Prostate gland (tissue), 2 donors: ENCODE data around the gene KLK3. TPM values are rescaled to one million over a fixed set of nuclear protein-coding genes. Genes with fewer than 3 reads are reported as not detected.

Source experiments
- DNase-seq: peaks from one replicate; pipeline ENCODE4 v3.0.0-alpha.2; 2019; ENCODE audit warnings: low spot score
- H3K27ac ChIP-seq, 2 donors: fragments of 200-600 bp; sonication (generic); 2 replicates each; pipeline ENCODE4 v1.5.1; 2017 to 2019
- H3K27me3 ChIP-seq: fragments of 200-600 bp; sonication (generic); replicated peaks from 2 replicates; pipeline ENCODE4 v1.5.1; 2019; ENCODE audit not compliant: insufficient read depth
- H3K36me3 ChIP-seq, 2 donors: fragments of 200-600 bp; sonication (generic); 1 replicate in 1 of 2; 2 replicates in 1 of 2; pipeline versions ENCODE4 v1.5.1 to v1.8.1; 2017 to 2019
- H3K4me1 ChIP-seq: fragments of 200-600 bp; sonication (generic); replicated peaks from 2 replicates; pipeline ENCODE4 v1.5.1; 2019
- H3K4me3 ChIP-seq, 2 donors: fragments of 200-600 bp; sonication (generic); 2 replicates each; pipeline ENCODE4 v1.5.1; 2017 to 2019
- H3K9me3 ChIP-seq: fragments of 200-600 bp; sonication (generic); 2 replicates; pipeline ENCODE4 v1.5.1; 2017
- POLR2A ChIP-seq: fragments of 450-650 bp; IDR thresholded peaks from one replicate; pipeline ENCODE4 v1.6.1; 2016; ENCODE audit warnings: antibody characterized with exemption, mild to moderate bottlenecking
- POLR2AphosphoS5 ChIP-seq: sonication (generic); formaldehyde crosslinking; IDR thresholded peaks from one replicate; pipeline ENCODE4 v1.6.1; 2017; ENCODE audit warnings: antibody characterized with exemption
- WGBS: methylation state at CpG from one replicate; pipeline ENCODE4 v1.1.5; 2018; 5-methylcytosine and 5-hydroxymethylcytosine counted together
- intact Hi-C: fragments of 100-400 bp; cut with DNase I; formaldehyde crosslinking; loops from one replicate; pipeline ENCODE4 v1.14.2; 2022
- total RNA-seq, 2 donors: library from RNA; depleted of rRNA; stranded (reverse); fragments of >200 nt; gene quantifications; one replicate each; pipeline ENCODE4 v1.1.0, GENCODE V29; 2016
- TF ChIP-seq, protein P1 (sequence below), 4 experiments: fragments of 200-600 bp in 2 of 4; fragments of 450-650 bp in 2 of 4; sonication (generic) in 2 of 4; IDR thresholded peaks; 1 replicate in 3 of 4; 2 replicates in 1 of 4; pipeline ENCODE4 v1.5.1; 2016 to 2019; ENCODE audit warnings: antibody characterized with exemption in 4 of 4, mild to moderate bottlenecking in 2 of 4, moderate library complexity in 2 of 4

Gene KLK3
- total RNA-seq, 2 donors from 2014 or later: 7,620 to 35,247 TPM

DNA sequence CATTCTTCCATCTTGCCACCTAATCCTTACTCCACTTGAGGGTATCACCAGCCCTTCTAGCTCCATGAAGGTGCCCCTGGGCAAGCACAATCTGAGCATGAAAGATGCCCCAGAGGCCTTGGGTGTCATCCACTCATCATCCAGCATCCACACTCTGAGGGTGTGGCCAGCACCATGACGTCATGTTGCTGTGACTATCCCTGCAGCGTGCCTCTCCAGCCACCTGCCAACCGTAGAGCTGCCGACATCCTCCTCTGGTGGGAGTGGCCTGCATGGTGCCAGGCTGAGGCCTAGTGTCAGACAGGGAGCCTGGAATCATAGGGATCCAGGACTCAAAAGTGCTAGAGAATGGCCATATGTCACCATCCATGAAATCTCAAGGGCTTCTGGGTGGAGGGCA lies 3.1 kb upstream of the KLK3 start:
- Histone ChIP-seq H3K9me3 (no peaks in the 10 kb centered on the region), H3K27ac (peak overlapping the region; percentile 97 to 98), H3K4me1 (no peaks in the 10 kb centered on the region), H3K4me3 (no peak overlapping the region), H3K27me3 (no peaks in the 10 kb centered on the region), H3K36me3 (no peaks in the 10 kb centered on the region)
- no peak for DNase-seq
- 67% methylated on average over 4 of the region's 4 CpGs for WGBS
- intact Hi-C loops: no loop called here
- TF ChIP-seq POLR2A: no peak
- peak; percentile 27 for TF ChIP-seq POLR2AphosphoS5

DNA sequence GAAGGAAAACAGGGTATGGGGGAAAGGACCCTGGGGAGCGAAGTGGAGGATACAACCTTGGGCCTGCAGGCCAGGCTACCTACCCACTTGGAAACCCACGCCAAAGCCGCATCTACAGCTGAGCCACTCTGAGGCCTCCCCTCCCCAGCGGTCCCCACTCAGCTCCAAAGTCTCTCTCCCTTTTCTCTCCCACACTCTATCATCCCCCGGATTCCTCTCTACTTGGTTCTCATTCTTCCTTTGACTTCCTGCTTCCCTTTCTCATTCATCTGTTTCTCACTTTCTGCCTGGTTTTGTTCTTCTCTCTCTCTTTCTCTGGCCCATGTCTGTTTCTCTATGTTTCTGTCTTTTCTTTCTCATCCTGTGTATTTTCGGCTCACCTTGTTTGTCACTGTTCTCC lies 2.7 kb downstream of the KLK3 start:
- H3K27ac ChIP-seq: peak overlapping the region; percentile 97 to 98
- no peaks in the 10 kb centered on the region for H3K27me3 ChIP-seq
- intact Hi-C loops: no loop called here
- no peak for DNase-seq
- TF ChIP-seq POLR2A: no peak
- TF ChIP-seq, protein P1, sequence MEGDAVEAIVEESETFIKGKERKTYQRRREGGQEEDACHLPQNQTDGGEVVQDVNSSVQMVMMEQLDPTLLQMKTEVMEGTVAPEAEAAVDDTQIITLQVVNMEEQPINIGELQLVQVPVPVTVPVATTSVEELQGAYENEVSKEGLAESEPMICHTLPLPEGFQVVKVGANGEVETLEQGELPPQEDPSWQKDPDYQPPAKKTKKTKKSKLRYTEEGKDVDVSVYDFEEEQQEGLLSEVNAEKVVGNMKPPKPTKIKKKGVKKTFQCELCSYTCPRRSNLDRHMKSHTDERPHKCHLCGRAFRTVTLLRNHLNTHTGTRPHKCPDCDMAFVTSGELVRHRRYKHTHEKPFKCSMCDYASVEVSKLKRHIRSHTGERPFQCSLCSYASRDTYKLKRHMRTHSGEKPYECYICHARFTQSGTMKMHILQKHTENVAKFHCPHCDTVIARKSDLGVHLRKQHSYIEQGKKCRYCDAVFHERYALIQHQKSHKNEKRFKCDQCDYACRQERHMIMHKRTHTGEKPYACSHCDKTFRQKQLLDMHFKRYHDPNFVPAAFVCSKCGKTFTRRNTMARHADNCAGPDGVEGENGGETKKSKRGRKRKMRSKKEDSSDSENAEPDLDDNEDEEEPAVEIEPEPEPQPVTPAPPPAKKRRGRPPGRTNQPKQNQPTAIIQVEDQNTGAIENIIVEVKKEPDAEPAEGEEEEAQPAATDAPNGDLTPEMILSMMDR (IDR thresholded peaks at IDR 0.05): no peak
- TF ChIP-seq POLR2AphosphoS5: no peak
- peaks cover 0 to 10% of the 10 kb centered on the region in 2 donors for H3K36me3 ChIP-seq
- WGBS: 49% methylated on average over 6 of the region's 6 CpGs
- H3K9me3 ChIP-seq: no peaks in the 10 kb centered on the region
- H3K4me3 ChIP-seq: peak overlapping the region; percentile 54 to 61
- H3K4me1 ChIP-seq: no peaks in the 10 kb centered on the region

DNA sequence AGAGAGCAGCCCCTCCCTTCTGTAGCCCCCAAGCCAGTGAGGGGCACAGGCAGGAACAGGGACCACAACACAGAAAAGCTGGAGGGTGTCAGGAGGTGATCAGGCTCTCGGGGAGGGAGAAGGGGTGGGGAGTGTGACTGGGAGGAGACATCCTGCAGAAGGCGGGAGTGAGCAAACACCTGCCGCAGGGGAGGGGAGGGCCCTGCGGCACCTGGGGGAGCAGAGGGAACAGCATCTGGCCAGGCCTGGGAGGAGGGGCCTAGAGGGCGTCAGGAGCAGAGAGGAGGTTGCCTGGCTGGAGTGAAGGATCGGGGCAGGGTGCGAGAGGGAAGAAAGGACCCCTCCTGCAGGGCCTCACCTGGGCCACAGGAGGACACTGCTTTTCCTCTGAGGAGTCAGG lies 4.2 kb downstream of the KLK3 start:
- Histone ChIP-seq H3K27me3 (no peaks in the 10 kb centered on the region), H3K9me3 (no peaks in the 10 kb centered on the region), H3K27ac (peak overlapping the region; percentile 97 to 98), H3K4me1 (no peaks in the 10 kb centered on the region), H3K36me3 (peaks cover 0 to 10% of the 10 kb centered on the region in 2 donors), H3K4me3 (peak overlapping the region; percentile 54 to 61)
- intact Hi-C loops: no loop called here
- TF ChIP-seq POLR2A (no peak), POLR2AphosphoS5 (no peak)
- TF ChIP-seq, protein P1 (IDR thresholded peaks at IDR 0.05): peak in 1 of 4 experiments; percentile 18
- no peak for DNase-seq
- 14% methylated on average over 7 of the region's 7 CpGs for WGBS

DNA sequence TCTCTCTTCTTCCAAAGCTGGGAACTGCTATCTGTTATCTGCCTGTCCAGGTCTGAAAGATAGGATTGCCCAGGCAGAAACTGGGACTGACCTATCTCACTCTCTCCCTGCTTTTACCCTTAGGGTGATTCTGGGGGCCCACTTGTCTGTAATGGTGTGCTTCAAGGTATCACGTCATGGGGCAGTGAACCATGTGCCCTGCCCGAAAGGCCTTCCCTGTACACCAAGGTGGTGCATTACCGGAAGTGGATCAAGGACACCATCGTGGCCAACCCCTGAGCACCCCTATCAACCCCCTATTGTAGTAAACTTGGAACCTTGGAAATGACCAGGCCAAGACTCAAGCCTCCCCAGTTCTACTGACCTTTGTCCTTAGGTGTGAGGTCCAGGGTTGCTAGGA lies 5.1 kb downstream of the KLK3 start:
- intact Hi-C loops: no loop called here
- Histone ChIP-seq H3K4me1 (no peaks in the 10 kb centered on the region), H3K36me3 (peaks cover 0 to 10% of the 10 kb centered on the region in 2 donors), H3K4me3 (peak overlapping the region; percentile 54 to 61), H3K9me3 (no peaks in the 10 kb centered on the region), H3K27me3 (no peaks in the 10 kb centered on the region), H3K27ac (peak overlapping the region; percentile 97 to 98)
- 85% methylated on average over 4 of the region's 4 CpGs for WGBS
- DNase-seq: no peak
- no peak for TF ChIP-seq POLR2A
- TF ChIP-seq, protein P1 (IDR thresholded peaks at IDR 0.05): no peak
- no peak for TF ChIP-seq POLR2AphosphoS5

DNA sequence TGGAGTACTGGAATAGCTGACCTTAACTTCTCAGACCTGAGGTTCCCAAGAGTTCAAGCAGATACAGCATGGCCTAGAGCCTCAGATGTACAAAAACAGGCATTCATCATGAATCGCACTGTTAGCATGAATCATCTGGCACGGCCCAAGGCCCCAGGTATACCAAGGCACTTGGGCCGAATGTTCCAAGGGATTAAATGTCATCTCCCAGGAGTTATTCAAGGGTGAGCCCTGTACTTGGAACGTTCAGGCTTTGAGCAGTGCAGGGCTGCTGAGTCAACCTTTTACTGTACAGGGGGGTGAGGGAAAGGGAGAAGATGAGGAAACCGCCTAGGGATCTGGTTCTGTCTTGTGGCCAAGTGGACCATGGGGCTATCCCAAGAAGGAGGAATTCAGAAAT lies 6.3 kb downstream of the KLK3 start:
- intact Hi-C loops: no loop called here
- TF ChIP-seq, protein P1 (IDR thresholded peaks at IDR 0.05): no peak
- TF ChIP-seq POLR2AphosphoS5 (peak; percentile 76), POLR2A (no peak)
- no peaks in the 10 kb centered on the region for H3K27me3 ChIP-seq
- H3K4me3 ChIP-seq: peak overlapping the region in 1 of 2 donors; percentile 61
- DNase-seq: peak; percentile 78
- H3K4me1 ChIP-seq: no peaks in the 10 kb centered on the region
- H3K36me3 ChIP-seq: peaks cover 0 to 10% of the 10 kb centered on the region in 2 donors
- H3K9me3 ChIP-seq: no peaks in the 10 kb centered on the region
- 55% methylated on average over 5 of the region's 5 CpGs for WGBS
- peak overlapping the region; percentile 97 to 98 for H3K27ac ChIP-seq
